IPS-20b (cell line): ENCODE data around the gene CCDC88A.
"Not testable (repeated sequence)": the region's sequence is repeated elsewhere in the genome, so short reads cannot be mapped to it uniquely, and the experiment has no call there.

ENCODE experiments used
- H3K27ac ChIP-seq: one replicate; pipeline ENCODE4 v1.5.1; 2013; ENCODE audit warnings: low read length
- H3K27me3 ChIP-seq: 2 replicates; pipeline ENCODE4 v1.6.1; 2013; ENCODE audit warnings: mild to moderate bottlenecking, low read length, inconsistent platforms; ENCODE audit not compliant: insufficient read depth
- H3K36me3 ChIP-seq: 2 replicates; pipeline ENCODE4 v1.6.1; 2013; ENCODE audit warnings: low read depth, mild to moderate bottlenecking, inconsistent platforms, low read length, moderate library complexity; ENCODE audit not compliant: insufficient read depth
- H3K4me1 ChIP-seq: 2 replicates; pipeline ENCODE4 v1.6.1; 2013; ENCODE audit warnings: mild to moderate bottlenecking, control low read depth, inconsistent platforms, low read length, moderate library complexity; ENCODE audit not compliant: insufficient read depth
- H3K4me3 ChIP-seq: 2 replicates; pipeline ENCODE4 v1.5.1; 2013; ENCODE audit warnings: mild to moderate bottlenecking, low read length, inconsistent platforms
- H3K9ac ChIP-seq: 2 replicates; pipeline ENCODE4 v1.6.1; 2013; ENCODE audit warnings: low read depth, mild to moderate bottlenecking, inconsistent platforms, low read length, moderate library complexity
- H3K9me3 ChIP-seq: 2 replicates; pipeline ENCODE4 v1.6.1; 2013; ENCODE audit warnings: mild to moderate bottlenecking, low read depth, low read length, inconsistent platforms; ENCODE audit not compliant: insufficient read depth

CCDC88A gene

DNA sequence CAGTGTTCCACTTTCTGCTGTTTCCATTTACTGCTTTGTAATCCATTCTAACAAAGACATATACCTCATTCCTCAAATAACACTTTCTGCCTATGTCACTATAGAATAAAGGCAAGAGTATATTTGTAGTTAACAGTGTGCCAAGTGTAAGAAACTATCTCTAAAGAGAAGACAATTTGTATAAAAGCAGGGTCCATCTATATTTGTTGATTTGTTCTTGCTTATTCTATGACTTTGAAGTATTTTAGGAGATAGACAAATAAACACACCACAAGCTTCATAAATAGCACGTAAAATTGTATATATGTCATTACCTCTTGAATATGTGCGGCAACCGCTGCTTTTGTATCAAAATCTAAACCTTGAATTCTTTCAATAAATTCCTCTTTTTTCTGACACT, 56.0 kb downstream of the CCDC88A start:
- Histone ChIP-seq H3K27ac (no peak overlapping the region), H3K9me3 (no peaks in the 10 kb centered on the region), H3K27me3 (no peaks in the 10 kb centered on the region), H3K9ac (no peak overlapping the region), H3K36me3 (peaks cover 22% of the 10 kb centered on the region), H3K4me1 (no peaks in the 10 kb centered on the region), H3K4me3 (no peak overlapping the region)

DNA sequence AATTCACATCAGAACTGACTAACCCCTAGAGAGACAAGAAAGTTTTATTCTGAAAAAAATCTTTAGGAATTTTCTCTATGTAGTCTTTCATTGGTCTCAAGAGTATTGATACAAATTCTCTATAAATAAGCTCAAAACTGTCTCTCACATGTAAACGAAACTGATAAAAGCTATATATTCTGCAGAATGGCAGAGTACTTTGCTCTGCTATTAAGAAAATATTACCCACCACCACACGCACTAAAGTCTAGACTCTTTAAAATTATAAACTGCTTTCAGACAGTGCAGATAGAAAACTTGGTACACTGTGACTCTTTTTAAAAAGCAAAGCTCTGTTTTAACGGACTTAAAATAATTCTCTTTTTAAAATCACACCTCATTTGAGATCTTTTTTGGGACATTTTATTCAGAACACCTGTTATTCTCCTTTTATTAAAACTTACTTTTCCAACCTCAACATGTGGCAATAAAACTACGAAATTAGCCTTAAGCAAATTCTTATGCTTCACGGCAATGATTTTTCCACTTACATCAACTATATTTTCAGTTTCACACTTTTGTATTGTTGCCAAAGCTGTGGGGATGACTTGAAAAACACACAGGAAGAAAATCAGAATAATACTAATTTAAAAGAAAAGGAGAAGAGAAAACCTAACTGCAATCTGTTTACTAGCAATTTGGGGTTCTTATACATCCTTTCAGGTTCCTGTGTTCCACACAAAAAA, 58.0 kb downstream of the CCDC88A start:
- Histone ChIP-seq H3K4me3 (no peak overlapping the region), H3K9me3 (no peaks in the 10 kb centered on the region), H3K4me1 (no peaks in the 10 kb centered on the region), H3K9ac (no peak overlapping the region), H3K36me3 (peaks cover 27% of the 10 kb centered on the region), H3K27ac (no peak overlapping the region), H3K27me3 (no peaks in the 10 kb centered on the region)

DNA sequence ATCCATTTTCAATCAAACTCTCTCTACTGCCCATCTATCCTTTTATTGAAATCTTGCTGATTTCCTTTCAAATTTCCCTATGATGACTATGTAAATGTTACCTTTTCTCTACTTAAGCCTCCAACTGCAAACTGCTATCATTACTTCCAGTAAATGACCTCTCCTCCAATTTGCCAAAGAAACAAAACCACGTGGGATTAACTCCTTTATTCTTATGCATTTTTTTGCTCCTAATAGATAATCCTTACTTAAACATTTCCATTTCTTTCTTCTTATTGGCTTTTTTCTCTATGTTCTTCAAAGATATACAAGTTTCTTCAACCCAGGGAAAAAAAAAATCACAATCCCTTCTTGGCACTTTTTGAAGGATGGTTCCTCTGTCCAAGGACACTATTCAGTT, 61.2 kb downstream of the CCDC88A start:
- Histone ChIP-seq H3K4me3 (no peak overlapping the region), H3K27me3 (no peaks in the 10 kb centered on the region), H3K36me3 (peaks cover 43% of the 10 kb centered on the region), H3K4me1 (no peaks in the 10 kb centered on the region), H3K9me3 (no peaks in the 10 kb centered on the region), H3K9ac (no peak overlapping the region), H3K27ac (no peak overlapping the region)

DNA sequence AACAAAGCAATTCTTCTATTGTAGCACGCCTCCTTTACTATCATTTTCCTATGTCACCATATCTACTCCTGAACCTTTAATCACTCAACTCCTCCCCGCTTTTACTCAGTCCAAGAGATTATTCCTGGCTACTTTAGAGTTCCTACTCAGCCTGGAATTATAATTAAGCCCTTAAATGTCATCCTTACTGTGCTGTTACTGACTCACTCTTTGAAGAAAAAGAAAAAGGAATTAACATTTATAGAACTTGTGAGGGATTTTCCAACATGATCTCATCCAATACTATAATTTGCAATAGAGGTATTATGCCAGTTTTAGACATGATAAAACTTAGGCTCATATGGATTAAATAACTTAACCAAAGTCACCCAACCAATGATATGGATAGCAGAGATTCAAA, 61.7 kb downstream of the CCDC88A start:
- Histone ChIP-seq H3K4me3 (no peak overlapping the region), H3K27ac (no peak overlapping the region), H3K9me3 (no peaks in the 10 kb centered on the region), H3K4me1 (no peaks in the 10 kb centered on the region), H3K9ac (no peak overlapping the region), H3K27me3 (no peaks in the 10 kb centered on the region), H3K36me3 (peaks cover 46% of the 10 kb centered on the region)

DNA sequence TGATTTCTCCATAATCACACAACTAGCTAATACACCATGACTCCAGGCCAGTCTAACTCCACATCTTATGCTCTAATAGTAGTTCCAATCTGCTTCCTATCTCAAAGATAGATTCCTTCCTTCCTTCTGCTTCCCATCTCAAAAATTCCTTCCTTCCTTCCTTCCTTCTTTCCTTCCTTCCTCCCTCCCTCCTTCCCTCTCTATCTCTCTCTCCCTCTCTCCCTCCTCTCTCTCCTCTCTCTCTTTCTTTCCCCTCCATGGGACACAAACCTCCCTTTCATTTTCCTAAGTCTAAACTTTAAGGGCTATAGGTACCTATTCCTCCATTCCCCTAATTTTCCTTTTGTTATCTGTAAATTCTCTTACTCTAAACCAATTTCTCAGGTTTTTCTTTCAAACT, 62.5 kb downstream of the CCDC88A start:
- H3K9me3 ChIP-seq = 0 out of 2 replicates have a peak, but pooled peaks cover 3% of the 10 kb centered on the region
- H3K36me3 ChIP-seq = peaks cover 48% of the 10 kb centered on the region
- H3K9ac ChIP-seq = no peak overlapping the region
- H3K27ac ChIP-seq = no peak overlapping the region
- no peaks in the 10 kb centered on the region for H3K4me1 ChIP-seq
- no peaks in the 10 kb centered on the region for H3K27me3 ChIP-seq
- H3K4me3 ChIP-seq = no peak overlapping the region

DNA sequence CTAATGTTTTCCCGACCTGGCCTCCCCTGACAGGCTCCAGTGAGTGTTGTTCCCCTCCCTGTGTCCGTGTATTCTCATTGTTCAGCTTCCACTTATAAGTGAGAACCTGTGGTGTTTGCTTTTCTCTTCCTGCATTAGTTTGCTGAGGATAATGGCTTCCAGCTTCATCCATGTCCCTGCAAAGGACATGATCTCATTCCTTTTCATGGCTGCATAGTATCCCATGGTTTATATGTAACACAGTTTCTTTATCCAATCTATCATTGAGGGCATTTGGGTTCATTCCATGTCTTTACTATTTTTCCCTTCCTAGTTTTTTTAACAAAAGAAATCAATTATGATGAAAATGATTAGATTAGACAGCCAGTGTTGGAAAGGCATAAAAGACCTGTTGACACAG, 63.5 kb downstream of the CCDC88A start:
- H3K4me3 ChIP-seq, H3K9ac ChIP-seq, H3K4me1 ChIP-seq, H3K27me3 ChIP-seq, H3K27ac ChIP-seq, H3K9me3 ChIP-seq: not testable (repeated sequence)
- peaks cover 50% of the 10 kb centered on the region for H3K36me3 ChIP-seq

DNA sequence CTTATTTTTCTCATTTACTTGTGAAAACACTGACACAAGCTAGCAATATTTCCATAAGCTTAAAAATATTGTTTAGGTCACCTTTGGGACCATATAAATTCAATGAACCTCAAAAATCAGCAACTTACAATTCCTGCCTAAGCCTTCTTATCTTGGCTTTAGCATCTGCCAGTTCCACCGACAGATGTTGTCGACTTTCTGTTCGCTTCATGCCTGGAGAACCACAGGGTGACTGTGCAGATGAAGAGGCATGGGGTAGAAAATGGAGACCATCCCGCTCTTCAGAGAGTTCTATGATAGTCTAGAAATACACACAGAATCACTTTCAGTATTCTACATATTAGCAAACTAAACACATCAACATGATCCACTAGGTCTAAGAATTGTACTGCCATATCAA, 64.2 kb downstream of the CCDC88A start:
- H3K9ac ChIP-seq = no peak overlapping the region

DNA sequence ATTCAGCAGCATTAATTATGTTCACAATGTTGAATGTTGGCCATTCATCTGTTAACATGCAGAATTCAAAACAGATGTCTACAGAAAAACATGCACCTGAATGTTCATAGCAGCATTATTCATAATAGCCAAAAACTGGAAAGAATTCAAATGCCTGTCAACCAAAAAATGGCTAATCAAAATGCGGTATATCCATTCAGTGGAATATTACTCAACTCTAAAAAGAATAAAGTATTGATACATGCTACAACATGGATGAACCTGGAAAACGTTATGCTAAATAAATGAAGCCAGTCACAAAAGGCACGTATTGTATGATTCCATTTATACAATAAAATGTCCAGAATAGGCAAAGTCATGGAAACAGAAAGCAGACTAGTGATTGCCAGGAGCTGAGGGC, 68.0 kb downstream of the CCDC88A start:
- no peak overlapping the region for H3K4me3 ChIP-seq
- H3K9ac ChIP-seq = no peak overlapping the region
- H3K9me3 ChIP-seq = peaks cover 9% of the 10 kb centered on the region
- H3K27ac ChIP-seq = no peak overlapping the region
- no peaks in the 10 kb centered on the region for H3K27me3 ChIP-seq
- H3K36me3 ChIP-seq = peaks cover 70% of the 10 kb centered on the region
- no peaks in the 10 kb centered on the region for H3K4me1 ChIP-seq

More for the DNA sequence above, 64.2 kb downstream of the CCDC88A start:
- peaks cover 9% of the 10 kb centered on the region for H3K9me3 ChIP-seq
- H3K27ac ChIP-seq = no peak overlapping the region
- H3K36me3 ChIP-seq = peaks cover 51% of the 10 kb centered on the region
- H3K4me3 ChIP-seq = no peak overlapping the region
- no peaks in the 10 kb centered on the region for H3K27me3 ChIP-seq
- H3K4me1 ChIP-seq = no peaks in the 10 kb centered on the region

DNA sequence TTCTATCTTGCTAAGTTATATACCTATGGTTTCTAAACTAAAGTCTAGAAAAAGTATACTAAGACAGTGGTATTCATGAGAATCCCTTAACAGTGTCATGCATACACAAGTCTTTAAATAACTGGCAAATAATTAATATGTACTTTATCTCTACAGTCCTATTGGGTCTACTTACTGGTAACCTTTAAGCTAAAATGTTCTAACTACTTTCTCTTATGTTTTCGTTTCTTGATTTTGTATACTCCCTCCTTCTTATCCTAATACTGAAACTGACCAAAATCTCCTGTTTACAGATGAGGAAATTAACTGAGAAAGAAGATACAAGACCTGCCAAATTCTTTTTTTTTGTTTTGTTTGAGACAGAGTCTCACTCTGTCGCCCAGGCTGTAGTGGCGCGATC, 74.6 kb downstream of the CCDC88A start:
- H3K27me3 ChIP-seq = no peaks in the 10 kb centered on the region
- H3K4me3 ChIP-seq = no peak overlapping the region
- H3K4me1 ChIP-seq = no peaks in the 10 kb centered on the region
- no peaks in the 10 kb centered on the region for H3K9me3 ChIP-seq
- H3K9ac ChIP-seq = no peak overlapping the region
- H3K36me3 ChIP-seq = peaks cover 71% of the 10 kb centered on the region
- H3K27ac ChIP-seq = no peak overlapping the region

DNA sequence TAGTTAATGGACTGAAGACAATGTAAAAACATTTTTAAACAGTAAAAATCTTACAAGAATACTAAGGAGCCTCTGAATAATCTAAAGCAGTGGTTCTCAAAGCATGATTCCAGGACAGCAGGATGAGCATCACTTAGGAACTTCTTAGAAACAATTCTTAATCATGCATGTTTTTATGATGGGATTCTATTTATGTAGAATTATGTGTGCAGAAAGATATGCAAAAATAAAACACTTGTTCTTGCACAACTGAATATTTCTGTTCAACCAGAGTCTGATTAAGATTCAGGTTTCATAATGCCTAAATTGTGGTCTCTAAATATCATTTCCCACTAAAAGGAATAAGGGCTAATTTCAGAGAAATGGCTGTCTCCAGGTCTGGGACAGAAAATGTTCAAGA, 81.4 kb downstream of the CCDC88A start:
- Histone ChIP-seq H3K36me3 (peaks cover 63% of the 10 kb centered on the region), H3K27ac (no peak overlapping the region), H3K9me3 (no peaks in the 10 kb centered on the region)

DNA sequence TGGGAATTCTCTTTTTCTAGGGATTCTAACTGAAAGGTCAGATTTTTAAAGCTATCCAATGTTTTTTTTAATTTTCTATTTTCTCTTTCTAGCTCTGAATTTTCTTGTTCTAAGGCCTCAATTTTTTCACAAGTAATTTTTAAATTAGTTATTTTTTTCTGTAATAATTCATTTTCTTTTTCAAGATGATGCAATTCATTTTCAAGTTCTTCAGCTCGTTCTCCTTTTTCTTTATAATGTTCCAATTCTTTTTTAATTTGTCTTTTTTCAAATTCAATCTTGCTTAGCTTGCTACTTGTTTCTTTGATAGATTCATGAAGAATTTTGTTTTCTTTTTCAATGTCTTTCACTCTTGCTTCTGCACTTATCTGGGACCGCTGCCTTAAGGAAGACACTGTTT, 84.9 kb downstream of the CCDC88A start:
- H3K4me1 ChIP-seq = no peaks in the 10 kb centered on the region
- H3K27ac ChIP-seq = no peak overlapping the region
- no peak overlapping the region for H3K4me3 ChIP-seq
- H3K36me3 ChIP-seq = peaks cover 60% of the 10 kb centered on the region
- no peaks in the 10 kb centered on the region for H3K27me3 ChIP-seq
- no peaks in the 10 kb centered on the region for H3K9me3 ChIP-seq
- no peak overlapping the region for H3K9ac ChIP-seq

More for the DNA sequence above, 81.4 kb downstream of the CCDC88A start:
- Histone ChIP-seq H3K4me1 (no peaks in the 10 kb centered on the region), H3K9ac (no peak overlapping the region), H3K4me3 (no peak overlapping the region), H3K27me3 (no peaks in the 10 kb centered on the region)

DNA sequence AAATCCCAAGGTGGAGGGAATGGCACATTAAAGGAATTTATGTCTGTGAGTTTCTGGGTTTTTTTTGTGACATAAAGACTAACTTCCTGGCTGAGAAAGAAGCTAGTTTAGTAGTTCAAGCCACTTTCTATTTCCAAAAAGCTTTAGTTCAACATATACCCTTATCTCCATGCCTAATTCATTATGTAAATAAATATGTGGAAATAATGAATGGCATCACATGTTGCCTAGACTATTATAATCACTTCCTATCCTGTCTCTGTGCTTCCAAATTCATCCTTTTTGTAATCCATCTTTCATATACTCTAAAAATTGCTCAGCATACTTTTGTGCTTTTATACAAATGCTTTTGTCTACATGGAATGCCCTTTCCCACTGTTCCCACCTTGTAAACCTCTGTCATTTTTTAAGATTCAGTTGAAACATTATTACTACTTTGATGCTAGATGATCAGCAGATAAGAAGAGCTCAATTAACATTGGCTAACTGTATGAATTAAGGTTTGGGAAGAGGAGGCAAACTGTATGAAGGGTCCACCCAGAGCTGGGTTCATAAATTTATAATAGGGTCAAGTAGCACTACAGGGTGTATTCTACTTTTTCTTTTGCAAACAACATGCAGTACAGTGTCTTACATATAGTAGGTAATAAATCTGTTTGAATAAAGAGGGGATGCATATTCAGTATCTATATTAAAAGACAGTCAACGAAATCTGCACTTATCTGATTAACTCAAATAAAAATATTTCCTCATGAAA, 88.9 kb downstream of the CCDC88A start:
- Histone ChIP-seq H3K27me3 (no peaks in the 10 kb centered on the region), H3K9me3 (no peaks in the 10 kb centered on the region), H3K4me1 (no peaks in the 10 kb centered on the region), H3K27ac (no peak overlapping the region), H3K9ac (no peak overlapping the region), H3K36me3 (peaks cover 76% of the 10 kb centered on the region), H3K4me3 (no peak overlapping the region)
